ENCODE data around the gene MICAL2.

Gene MICAL2

DNA sequence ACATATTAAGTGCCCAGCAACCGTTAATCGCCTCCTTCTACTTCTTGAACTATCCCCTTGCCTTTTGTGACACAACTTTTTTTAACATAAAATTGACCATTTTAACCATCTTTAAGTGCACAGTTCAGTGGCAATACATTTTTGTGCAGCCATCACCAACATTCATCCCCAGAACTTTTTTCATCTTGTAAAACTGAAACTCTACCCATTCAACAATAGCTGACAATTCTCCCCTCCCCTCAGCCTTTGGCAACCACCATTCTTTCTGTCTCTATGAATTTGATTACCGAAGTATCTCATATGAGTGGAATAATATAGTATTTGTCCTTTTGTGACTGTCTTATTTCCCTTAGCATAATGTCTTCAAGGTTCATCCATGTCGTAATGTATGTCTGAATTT is 66.0 kb downstream of the MICAL2 start:
- no peak overlapping the region for H3K27ac ChIP-seq (ENCODE audit: low read length)
- H2AFZ ChIP-seq (ENCODE audit: low read depth, low read length): no peak overlapping the region
- no peaks in the 10 kb centered on the region for H3K36me3 ChIP-seq (replicated peaks; ENCODE audit: low read depth, low read length)
- H3K4me2 ChIP-seq (ENCODE audit: low read length): no peak overlapping the region
- H3K9me3 ChIP-seq (ENCODE audit: insufficient read depth, low read length): no peaks in the 10 kb centered on the region
- no peak for TF ChIP-seq EZH2phosphoT487 (IDR thresholded peaks at IDR 0.05; ENCODE audit: low read depth)
- TF ChIP-seq, protein P1, sequence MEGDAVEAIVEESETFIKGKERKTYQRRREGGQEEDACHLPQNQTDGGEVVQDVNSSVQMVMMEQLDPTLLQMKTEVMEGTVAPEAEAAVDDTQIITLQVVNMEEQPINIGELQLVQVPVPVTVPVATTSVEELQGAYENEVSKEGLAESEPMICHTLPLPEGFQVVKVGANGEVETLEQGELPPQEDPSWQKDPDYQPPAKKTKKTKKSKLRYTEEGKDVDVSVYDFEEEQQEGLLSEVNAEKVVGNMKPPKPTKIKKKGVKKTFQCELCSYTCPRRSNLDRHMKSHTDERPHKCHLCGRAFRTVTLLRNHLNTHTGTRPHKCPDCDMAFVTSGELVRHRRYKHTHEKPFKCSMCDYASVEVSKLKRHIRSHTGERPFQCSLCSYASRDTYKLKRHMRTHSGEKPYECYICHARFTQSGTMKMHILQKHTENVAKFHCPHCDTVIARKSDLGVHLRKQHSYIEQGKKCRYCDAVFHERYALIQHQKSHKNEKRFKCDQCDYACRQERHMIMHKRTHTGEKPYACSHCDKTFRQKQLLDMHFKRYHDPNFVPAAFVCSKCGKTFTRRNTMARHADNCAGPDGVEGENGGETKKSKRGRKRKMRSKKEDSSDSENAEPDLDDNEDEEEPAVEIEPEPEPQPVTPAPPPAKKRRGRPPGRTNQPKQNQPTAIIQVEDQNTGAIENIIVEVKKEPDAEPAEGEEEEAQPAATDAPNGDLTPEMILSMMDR (IDR thresholded peaks at IDR 0.05; ENCODE audit: low read depth, low read length): no peak
- H3K79me2 ChIP-seq (ENCODE audit: low read length): no peaks in the 10 kb centered on the region
- no peak overlapping the region for H3K4me3 ChIP-seq (ENCODE audit: low read length)
- peaks cover 42% of the 10 kb centered on the region for H3K4me1 ChIP-seq (ENCODE audit: low read length)
- H4K20me1 ChIP-seq (ENCODE audit: insufficient read depth, low read length): no peaks in the 10 kb centered on the region
- no peak overlapping the region for H3K9ac ChIP-seq (ENCODE audit: low read length)
- no peaks in the 10 kb centered on the region for H3K27me3 ChIP-seq (ENCODE audit: low read depth, low read length)

DNA sequence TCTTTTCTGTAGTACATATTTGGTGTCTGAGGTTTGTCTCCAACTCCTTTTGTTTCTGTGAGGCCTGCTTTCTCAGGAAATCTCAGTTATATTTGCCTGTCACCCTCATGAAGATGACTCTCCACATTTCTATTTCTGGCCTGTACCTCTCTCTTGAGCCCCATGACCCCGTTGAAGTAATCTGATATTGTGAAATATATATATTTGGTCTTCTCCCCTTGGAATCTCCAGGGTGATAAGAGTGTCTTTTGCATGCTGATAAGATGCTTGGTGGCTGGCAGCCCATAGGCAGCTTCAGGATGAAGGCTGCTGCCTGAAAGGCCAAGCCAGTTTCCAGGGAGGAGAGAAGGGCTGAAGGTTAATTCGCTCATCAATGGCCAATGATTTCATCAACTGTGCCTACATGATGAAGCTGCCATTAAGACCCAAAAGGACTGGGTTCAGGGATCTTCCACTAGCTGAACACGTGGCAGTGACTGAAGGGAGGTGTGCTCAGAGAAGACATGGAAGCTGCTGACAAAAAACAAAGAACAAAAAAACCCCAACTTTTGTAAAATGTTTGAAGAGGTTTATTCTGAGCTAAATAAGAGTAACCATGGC is 67.4 kb downstream of the MICAL2 start:
- H3K36me3 ChIP-seq (replicated peaks; ENCODE audit: low read depth, low read length): no peaks in the 10 kb centered on the region
- no peak overlapping the region for H3K4me3 ChIP-seq (ENCODE audit: low read length)
- no peaks in the 10 kb centered on the region for H3K9me3 ChIP-seq (ENCODE audit: insufficient read depth, low read length)
- H3K4me1 ChIP-seq (ENCODE audit: low read length): peaks cover 37% of the 10 kb centered on the region
- H2AFZ ChIP-seq (ENCODE audit: low read depth, low read length): no peak overlapping the region
- H3K27ac ChIP-seq (ENCODE audit: low read length): no peak overlapping the region
- no peak overlapping the region for H3K4me2 ChIP-seq (ENCODE audit: low read length)
- H3K27me3 ChIP-seq (ENCODE audit: low read depth, low read length): no peaks in the 10 kb centered on the region
- H3K79me2 ChIP-seq (ENCODE audit: low read length): no peaks in the 10 kb centered on the region
- H3K9ac ChIP-seq (ENCODE audit: low read length): no peak overlapping the region
- TF ChIP-seq, protein P1 (IDR thresholded peaks at IDR 0.05; ENCODE audit: low read depth, low read length): no peak
- no peak for TF ChIP-seq EZH2phosphoT487 (IDR thresholded peaks at IDR 0.05; ENCODE audit: low read depth)
- H4K20me1 ChIP-seq (ENCODE audit: insufficient read depth, low read length): no peaks in the 10 kb centered on the region

DNA sequence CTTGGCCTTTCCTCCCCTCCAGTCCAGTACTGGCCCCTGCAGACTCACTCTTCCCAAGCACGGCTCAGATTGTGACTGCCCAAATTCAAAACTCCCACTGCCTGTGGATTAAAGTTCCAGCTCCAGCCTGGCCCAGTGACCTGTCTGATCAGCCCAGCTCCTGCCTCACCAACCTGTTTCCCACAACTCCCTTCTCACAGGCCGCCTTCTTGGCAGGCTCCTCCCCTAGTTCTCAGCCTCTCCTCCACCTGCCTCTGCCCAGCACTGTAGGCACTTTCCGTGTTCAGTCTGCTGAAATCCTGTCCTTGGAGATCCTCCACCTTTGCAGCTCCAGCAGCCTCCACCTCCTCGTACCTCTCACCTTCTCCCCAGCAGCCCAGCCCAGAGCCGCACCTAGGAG is 68.6 kb downstream of the MICAL2 start:
- H3K27ac ChIP-seq (ENCODE audit: low read length): no peak overlapping the region
- no peak overlapping the region for H2AFZ ChIP-seq (ENCODE audit: low read depth, low read length)

DNA sequence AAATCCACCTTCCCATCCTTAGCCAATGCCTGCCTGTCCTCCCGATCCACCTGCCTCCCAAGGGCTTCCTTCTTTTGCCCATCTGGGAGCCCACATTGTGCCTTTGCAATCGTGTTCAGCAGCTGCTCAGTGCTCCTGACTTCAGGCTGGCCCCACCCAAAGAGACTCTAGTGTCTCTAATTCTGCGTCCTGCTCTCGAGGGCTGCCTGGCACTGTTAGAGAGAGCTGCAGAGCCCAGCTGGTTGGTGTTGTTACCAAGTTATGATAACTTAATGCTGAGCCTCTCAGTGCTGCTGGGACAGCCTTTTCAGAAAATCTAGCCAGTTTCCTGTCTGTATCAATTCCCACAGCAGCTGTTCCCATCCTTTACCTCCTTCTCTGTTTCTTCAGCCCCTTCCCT is 69.1 kb downstream of the MICAL2 start:
- Histone ChIP-seq H3K79me2 (ENCODE audit: low read length) (no peaks in the 10 kb centered on the region), H3K36me3 (replicated peaks; ENCODE audit: low read depth, low read length) (no peaks in the 10 kb centered on the region), H3K4me2 (ENCODE audit: low read length) (no peak overlapping the region), H3K4me3 (ENCODE audit: low read length) (no peak overlapping the region), H2AFZ (ENCODE audit: low read depth, low read length) (no peak overlapping the region), H3K9ac (ENCODE audit: low read length) (no peak overlapping the region), H3K27me3 (ENCODE audit: low read depth, low read length) (no peaks in the 10 kb centered on the region), H3K9me3 (ENCODE audit: insufficient read depth, low read length) (no peaks in the 10 kb centered on the region), H3K4me1 (ENCODE audit: low read length) (peaks cover 25% of the 10 kb centered on the region), H3K27ac (ENCODE audit: low read length) (no peak overlapping the region), H4K20me1 (ENCODE audit: insufficient read depth, low read length) (no peaks in the 10 kb centered on the region)
- TF ChIP-seq, protein P1 (IDR thresholded peaks at IDR 0.05; ENCODE audit: low read depth, low read length): no peak
- no peak for TF ChIP-seq EZH2phosphoT487 (IDR thresholded peaks at IDR 0.05; ENCODE audit: low read depth)

More for the DNA sequence above, 68.6 kb downstream of the MICAL2 start:
- H3K4me3 ChIP-seq (ENCODE audit: low read length): no peak overlapping the region
- H3K4me2 ChIP-seq (ENCODE audit: low read length): no peak overlapping the region
- H3K27me3 ChIP-seq (ENCODE audit: low read depth, low read length): no peaks in the 10 kb centered on the region
- H3K9me3 ChIP-seq (ENCODE audit: insufficient read depth, low read length): no peaks in the 10 kb centered on the region
- H3K9ac ChIP-seq (ENCODE audit: low read length): no peak overlapping the region
- H3K36me3 ChIP-seq (replicated peaks; ENCODE audit: low read depth, low read length): no peaks in the 10 kb centered on the region
- H3K4me1 ChIP-seq (ENCODE audit: low read length): peaks cover 26% of the 10 kb centered on the region
- TF ChIP-seq, protein P1 (IDR thresholded peaks at IDR 0.05; ENCODE audit: low read depth, low read length): no peak
- TF ChIP-seq EZH2phosphoT487 (IDR thresholded peaks at IDR 0.05; ENCODE audit: low read depth): no peak
- H4K20me1 ChIP-seq (ENCODE audit: insufficient read depth, low read length): no peaks in the 10 kb centered on the region
- H3K79me2 ChIP-seq (ENCODE audit: low read length): no peaks in the 10 kb centered on the region
